HPDE6-E6E7 (cell line): ENCODE data around the gene MSTN.
A peak's percentile ranks its signal among the peaks of the same experiment; 100 is the strongest.
"Not testable (repeated sequence)": the region's sequence is repeated elsewhere in the genome, so short reads cannot be mapped to it uniquely, and the experiment has no call there.

ENCODE experiments used
- DNase-seq: peaks from one replicate; pipeline ENCODE4 v3.0.0; 2011; ENCODE audit warnings: missing footprints; ENCODE audit errors: extremely low spot score

The MSTN gene

DNA sequence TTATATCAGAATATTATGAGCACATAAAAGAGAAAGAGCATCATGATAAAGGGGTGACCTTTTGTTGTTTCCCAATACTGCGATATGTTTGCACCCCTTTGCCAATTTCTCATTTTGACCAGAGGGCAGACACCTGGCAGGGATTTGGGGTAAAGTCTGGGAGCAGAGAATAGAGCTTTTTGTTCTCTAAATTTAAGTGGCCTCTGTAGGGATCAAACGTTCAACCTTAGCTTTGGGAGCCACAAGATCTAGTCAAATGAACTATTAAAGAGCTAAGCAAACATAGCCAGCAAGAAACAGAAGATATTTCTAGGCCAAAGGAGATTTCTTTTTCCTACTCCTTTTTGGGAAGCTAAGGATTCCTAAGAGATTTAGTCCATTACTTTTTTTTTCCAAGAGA lies 1.1 kb upstream of the MSTN start:
- no peak for DNase-seq

- DNase-seq, result no peak
These were observed 476 bp downstream of the MSTN start for GRCh38 chr2:190062053-190062452.

GRCh38 chr2:190060626-190061025 lies 1.9 kb downstream of the MSTN start:
- DNase-seq, result no peak

GRCh38 chr2:190060019-190060418 lies 2.5 kb downstream of the MSTN start:
- no peak for DNase-seq

DNA sequence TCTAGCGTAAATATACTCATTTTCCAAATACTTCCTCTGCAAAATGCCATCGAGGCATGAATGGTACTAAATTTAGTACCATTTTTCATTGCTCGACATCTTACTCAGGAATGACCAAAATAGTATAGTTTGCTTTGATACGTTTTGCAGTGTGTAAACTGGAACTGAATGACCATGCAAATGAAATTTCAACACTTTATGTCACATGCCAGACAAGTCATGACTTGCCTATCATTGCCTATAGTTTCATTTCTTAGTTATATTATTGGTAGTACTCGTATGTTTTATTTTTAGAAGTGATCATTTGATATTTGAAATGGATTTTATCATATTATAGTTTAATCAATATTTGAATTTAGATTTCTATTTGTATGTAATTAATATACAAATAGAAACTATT lies 9.1 kb downstream of the MSTN start:
- DNase-seq, result no peak

DNA sequence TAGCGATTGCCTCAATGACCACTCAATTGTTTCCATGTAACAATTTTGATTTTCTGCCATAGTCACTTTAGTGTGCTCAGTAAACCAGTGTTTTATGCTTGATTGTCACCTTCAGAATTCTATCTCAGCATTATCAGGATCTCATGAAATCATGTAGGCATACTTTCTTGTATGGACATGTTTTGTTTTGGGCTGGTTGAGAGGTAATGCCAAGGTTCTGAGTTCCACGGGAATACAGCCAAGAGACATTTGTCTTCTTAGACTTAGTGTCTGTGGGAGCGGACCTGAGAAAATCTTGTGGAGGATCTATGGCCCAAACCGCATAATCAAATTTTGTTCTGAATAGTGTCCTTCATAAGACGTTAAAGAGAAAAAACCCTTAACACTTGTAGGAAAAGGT lies 10.2 kb downstream of the MSTN start:
- DNase-seq, result no peak

DNA sequence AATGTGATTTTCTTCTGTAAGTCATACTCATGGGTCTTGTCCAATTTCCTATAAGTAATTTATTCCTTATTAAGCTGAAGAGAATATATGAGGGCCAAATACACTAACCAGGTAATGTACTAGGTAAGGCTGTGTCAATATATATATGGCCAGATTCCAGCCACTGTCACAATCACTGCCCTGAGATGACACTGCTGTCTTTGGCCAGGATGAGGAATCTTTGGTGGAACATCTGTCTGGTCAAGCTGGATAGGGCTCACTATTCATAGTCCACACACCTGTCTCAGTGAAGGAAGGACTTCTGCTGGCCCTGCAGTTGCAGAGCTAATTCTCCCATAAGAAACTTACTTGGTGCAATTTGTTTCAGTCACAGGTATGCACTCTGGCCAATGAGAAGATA lies 11.3 kb downstream of the MSTN start:
- no peak for DNase-seq

- DNase-seq, result no peak
These were observed 12.5 kb downstream of the MSTN start for GRCh38 chr2:190050001-190050400.

GRCh38 chr2:190044866-190045265 lies 17.7 kb downstream of the MSTN start:
- DNase-seq, result no peak

GRCh38 chr2:190043441-190043840 lies 19.1 kb downstream of the MSTN start:
- no peak for DNase-seq

GRCh38 chr2:190036071-190036470 lies 26.5 kb downstream of the MSTN start:
- no peak for DNase-seq

DNA sequence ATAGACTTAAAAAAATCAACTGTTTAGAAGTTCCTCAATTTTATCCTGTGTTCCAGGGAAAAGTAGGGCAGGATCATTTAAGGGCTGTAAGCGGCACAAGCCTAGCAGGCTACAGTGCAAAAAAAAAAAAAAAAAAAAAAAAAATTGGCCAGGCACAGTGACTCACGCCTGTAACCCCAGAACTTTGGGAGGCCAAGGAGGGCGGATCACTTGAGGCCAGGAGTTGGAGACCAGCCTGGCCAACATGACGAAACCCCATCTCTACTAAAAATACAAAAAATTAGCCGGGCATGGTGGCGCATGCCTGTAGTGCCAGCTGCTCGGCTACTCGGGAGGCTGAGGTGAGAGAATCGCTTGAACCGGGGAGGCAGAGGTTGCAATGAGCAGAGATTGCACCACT lies 28.1 kb downstream of the MSTN start:
- DNase-seq, result not testable (repeated sequence)

- DNase-seq, result no peak
These were observed 30.4 kb downstream of the MSTN start for GRCh38 chr2:190031969-190032618.

DNA sequence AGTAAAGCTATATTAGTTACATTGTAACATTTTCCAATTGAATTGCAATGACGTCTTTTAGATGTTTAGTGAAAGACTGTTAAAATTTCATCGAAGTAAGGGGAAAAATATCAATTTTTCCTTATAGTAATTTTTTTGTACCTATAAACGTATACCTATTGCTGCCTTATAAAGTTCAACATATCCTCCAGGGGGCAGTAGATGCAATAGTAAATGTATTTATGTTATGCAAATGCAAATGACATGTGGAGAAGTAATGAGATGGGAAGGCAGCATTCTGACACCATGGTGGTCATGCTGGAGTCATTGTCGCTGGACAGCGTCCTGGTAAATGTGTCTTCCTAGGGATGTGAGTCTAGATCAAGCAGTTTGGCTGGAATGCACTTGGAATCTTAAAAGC lies 38.7 kb downstream of the MSTN start:
- peak; percentile 6 for DNase-seq

DNA sequence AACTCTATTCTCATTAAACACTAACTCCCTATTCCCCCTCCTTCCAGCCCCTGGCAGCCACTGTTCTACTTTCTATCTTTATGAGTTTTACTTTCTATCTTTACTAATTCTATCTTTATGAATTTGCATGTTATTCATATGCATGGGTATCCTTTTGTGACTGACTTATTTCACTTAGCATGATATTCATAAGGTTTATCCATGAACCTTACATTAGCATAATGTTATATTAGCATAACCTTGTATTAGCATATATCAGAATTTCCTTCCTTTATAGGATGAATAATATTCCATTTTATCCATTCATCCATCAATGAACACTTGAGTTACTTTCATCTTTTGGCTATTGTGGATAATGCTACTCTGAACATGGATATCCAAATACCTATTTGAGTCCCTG lies 41.8 kb downstream of the MSTN start:
- no peak for DNase-seq

DNA sequence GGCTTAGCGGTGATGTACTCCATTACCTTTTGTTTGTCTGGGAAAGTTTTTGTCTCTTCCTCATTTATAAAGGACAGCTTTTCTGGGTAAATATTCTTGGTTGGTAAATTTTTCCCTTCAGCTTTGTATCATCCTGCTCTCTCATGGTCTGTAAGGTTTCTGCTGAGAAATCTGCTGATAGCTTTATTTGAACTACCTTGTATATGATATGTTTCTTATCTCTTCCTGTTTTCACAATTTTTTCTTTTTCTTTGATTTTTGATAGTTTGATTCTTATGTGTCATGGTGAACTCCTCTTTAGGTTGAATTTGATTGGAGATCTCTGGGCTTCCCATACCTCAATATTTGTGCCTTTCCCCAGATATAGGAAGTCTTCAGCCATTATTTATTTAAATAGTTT lies 44.7 kb downstream of the MSTN start:
- DNase-seq, result no peak

GRCh38 chr2:190015969-190016368 lies 46.6 kb downstream of the MSTN start:
- DNase-seq, result not testable (repeated sequence)
